Tibial nerve (tissue), 4 donors: Measurements from ENCODE around the gene NMNAT1. TPM values are rescaled to one million over a fixed set of nuclear protein-coding genes. Genes with fewer than 3 reads are reported as not detected.
"Not testable (repeated sequence)": the region's sequence is repeated elsewhere in the genome, so short reads cannot be mapped to it uniquely, and the experiment has no call there.

Experiments used
- DNase-seq, 2 donors: peaks; one replicate each; pipeline ENCODE4 v3.0.0-alpha.2; 2019; ENCODE audit warnings: low spot score in 2 of 2
- H3K27ac ChIP-seq, 4 donors: fragments of 200-600 bp; sonication (generic) in 3 of 4; one replicate each; pipeline ENCODE4 v1.5.1; 2017 to 2019; ENCODE audit warnings: mild to moderate bottlenecking in 1 of 4
- H3K27me3 ChIP-seq, 2 donors: fragments of 200-600 bp; sonication (generic) in 1 of 2; one replicate each; pipeline versions ENCODE4 v1.5.1 to v1.6.0; 2017 to 2019
- H3K36me3 ChIP-seq, 3 donors: fragments of 200-600 bp; sonication (generic); one replicate each; pipeline ENCODE4 v1.5.1; 2018 to 2019
- H3K4me1 ChIP-seq, 4 donors: fragments of 200-600 bp; sonication (generic) in 3 of 4; one replicate each; pipeline ENCODE4 v1.5.1; 2017 to 2019
- H3K4me3 ChIP-seq, 4 donors: fragments of 200-600 bp; sonication (generic) in 3 of 4; one replicate each; pipeline ENCODE4 v1.5.1; 2017 to 2019; ENCODE audit warnings: mild to moderate bottlenecking in 1 of 4, moderate library complexity in 1 of 4
- H3K9me3 ChIP-seq, 4 donors: fragments of 200-600 bp; sonication (generic) in 3 of 4; one replicate each; pipeline ENCODE4 v1.5.1; 2017 to 2019
- EP300 ChIP-seq, 2 donors: sonication (generic); formaldehyde crosslinking; IDR thresholded peaks; one replicate each; pipeline ENCODE4 v1.6.1; 2017; ENCODE audit warnings: antibody characterized with exemption in 2 of 2, mild to moderate bottlenecking in 1 of 2
- POLR2A ChIP-seq, 2 donors: fragments of 450-650 bp; IDR thresholded peaks; one replicate each; pipeline ENCODE4 v1.6.1; 2017; ENCODE audit warnings: antibody characterized with exemption in 2 of 2, mild to moderate bottlenecking in 2 of 2, moderate library complexity in 2 of 2
- WGBS, 2 donors: methylation state at CpG; one replicate each; pipeline ENCODE4 v1.1.5; 2018; 5-methylcytosine and 5-hydroxymethylcytosine counted together
- total RNA-seq, 4 donors: library from RNA; depleted of rRNA; stranded (reverse); fragments of >200 nt; gene quantifications; one replicate each; pipeline ENCODE4 v1.1.0, GENCODE V29; 2016
- TF ChIP-seq, protein P1 (sequence below), 5 experiments: fragments of 200-600 bp in 3 of 5; fragments of 450-650 bp in 2 of 5; sonication (generic) in 3 of 5; IDR thresholded peaks; one replicate each; pipeline ENCODE4 v1.5.1; 2016 to 2019; ENCODE audit warnings: antibody characterized with exemption in 5 of 5, mild to moderate bottlenecking in 3 of 5, moderate library complexity in 2 of 5

Gene NMNAT1
- total RNA-seq, 4 donors from 2014 or later = 3.8 to 6.0 (median 4.6) TPM

DNA sequence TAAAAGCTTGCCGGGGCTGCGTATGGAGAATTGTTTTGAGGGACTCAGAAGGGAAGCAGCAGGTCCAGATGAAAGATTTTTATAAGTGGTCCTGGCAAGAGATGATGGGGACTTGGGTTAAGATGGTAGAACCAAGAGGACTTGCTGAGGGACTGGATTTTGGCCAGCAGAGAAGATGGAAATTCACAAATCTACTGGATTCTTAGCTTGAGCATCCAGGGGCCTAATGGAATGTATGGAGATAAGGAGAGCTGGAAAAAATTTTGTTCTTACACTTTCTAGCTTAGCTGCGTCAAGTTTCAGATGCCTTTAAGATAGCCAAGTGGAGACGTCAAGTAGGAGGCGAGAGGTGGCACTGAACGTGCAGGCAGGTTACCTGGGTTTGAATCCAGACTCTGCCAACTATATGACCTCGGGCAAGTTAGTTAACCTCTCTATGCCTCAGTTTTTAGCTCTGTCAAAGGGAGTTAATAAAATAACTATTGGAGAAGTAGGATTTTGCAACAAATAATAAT, 50.3 kb downstream of the NMNAT1 start:
- no peaks in the 10 kb centered on the region for H3K36me3 ChIP-seq
- H3K4me3 ChIP-seq = no peak overlapping the region
- H3K27ac ChIP-seq = peak overlapping the region in 1 of 4 donors; percentile 43
- TF ChIP-seq POLR2A (IDR thresholded peaks at IDR 0.05) = no peak
- no peak for TF ChIP-seq EP300 (IDR thresholded peaks at IDR 0.05)
- TF ChIP-seq, protein P1, sequence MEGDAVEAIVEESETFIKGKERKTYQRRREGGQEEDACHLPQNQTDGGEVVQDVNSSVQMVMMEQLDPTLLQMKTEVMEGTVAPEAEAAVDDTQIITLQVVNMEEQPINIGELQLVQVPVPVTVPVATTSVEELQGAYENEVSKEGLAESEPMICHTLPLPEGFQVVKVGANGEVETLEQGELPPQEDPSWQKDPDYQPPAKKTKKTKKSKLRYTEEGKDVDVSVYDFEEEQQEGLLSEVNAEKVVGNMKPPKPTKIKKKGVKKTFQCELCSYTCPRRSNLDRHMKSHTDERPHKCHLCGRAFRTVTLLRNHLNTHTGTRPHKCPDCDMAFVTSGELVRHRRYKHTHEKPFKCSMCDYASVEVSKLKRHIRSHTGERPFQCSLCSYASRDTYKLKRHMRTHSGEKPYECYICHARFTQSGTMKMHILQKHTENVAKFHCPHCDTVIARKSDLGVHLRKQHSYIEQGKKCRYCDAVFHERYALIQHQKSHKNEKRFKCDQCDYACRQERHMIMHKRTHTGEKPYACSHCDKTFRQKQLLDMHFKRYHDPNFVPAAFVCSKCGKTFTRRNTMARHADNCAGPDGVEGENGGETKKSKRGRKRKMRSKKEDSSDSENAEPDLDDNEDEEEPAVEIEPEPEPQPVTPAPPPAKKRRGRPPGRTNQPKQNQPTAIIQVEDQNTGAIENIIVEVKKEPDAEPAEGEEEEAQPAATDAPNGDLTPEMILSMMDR (IDR thresholded peaks at IDR 0.05) = no peak
- peaks cover 0 to 26% (median 7%) of the 10 kb centered on the region in 4 donors for H3K4me1 ChIP-seq
- no peak for DNase-seq
- H3K9me3 ChIP-seq = no peaks in the 10 kb centered on the region
- 83 to 85% methylated on average over 7 of the region's 7 CpGs for WGBS, 2 donors
- peaks cover 0 to 11% of the 10 kb centered on the region in 2 donors for H3K27me3 ChIP-seq

DNA sequence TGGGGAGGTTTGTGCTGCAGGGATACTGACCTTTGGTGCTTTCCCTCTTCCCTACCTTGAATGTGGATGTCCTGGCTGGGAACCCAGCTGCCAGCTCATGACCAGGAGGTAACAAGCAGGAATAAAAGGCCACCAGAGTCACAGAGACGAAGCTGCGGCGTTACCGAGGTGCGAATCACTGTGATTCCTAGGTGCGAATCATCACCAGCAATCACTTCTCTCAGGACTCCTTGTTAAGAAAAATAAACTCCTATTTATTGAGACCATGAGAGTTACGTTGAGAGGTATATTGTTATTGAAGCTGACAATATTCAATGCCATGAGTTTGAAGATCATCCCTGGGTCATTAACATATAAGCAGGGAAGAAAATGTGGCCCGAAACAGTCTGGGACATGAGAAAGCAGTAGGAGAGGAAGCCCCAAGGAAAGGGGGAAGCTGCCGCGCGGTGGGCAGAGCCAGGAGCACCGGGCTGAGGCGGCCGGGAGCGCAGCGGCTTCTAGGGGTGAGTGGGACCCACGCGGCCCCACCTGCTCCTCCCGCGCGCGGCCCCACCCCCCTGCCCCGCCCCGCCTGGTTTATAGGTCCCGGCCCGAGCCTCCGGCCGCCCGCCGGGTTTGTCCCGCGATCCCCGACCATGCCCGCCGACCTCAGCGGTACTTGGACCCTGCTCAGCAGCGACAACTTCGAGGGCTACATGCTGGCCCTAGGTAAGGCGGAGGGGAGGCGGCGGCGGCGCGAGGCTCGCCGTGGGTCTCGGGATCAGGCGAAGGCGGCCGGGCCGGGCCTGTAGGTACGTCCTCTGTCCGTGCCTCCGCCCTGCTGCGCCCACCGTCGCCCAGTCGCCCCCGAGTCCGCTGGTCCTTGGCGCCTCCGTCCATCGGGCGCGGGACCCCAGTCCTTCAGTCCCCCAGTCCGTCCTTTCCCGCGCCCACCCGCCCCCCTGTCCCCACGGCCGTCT, 53.6 kb downstream of the NMNAT1 start, which contains the start of gene RBP7:
Gene RBP7, plus strand, starts transcription at position 605 of the 959 bp plus-strand sequence. Its CDS starts 31 bp downstream, at position 636.
- WGBS, 2 donors = 13 to 36% methylated on average over 17 to 43 of the region's 71 CpGs
- H3K27me3 ChIP-seq = peaks cover 0 to 22% of the 10 kb centered on the region in 2 donors
- peaks cover 0 to 19% (median 7%) of the 10 kb centered on the region in 4 donors for H3K4me1 ChIP-seq
- H3K4me3 ChIP-seq = peak within 1 kb of the TSS; percentile 28 to 57 (median 42)
- no peak for TF ChIP-seq POLR2A (IDR thresholded peaks at IDR 0.05)
- TF ChIP-seq, protein P1 (IDR thresholded peaks at IDR 0.05) = no peak
- TF ChIP-seq EP300 (IDR thresholded peaks at IDR 0.05) = no peak
- H3K27ac ChIP-seq = peak within 1 kb of the TSS in 2 of 4 donors; percentile 17 to 45
- no peak for DNase-seq
- H3K9me3 ChIP-seq = no peaks in the 10 kb centered on the region
- no peaks in the 10 kb centered on the region for H3K36me3 ChIP-seq

DNA sequence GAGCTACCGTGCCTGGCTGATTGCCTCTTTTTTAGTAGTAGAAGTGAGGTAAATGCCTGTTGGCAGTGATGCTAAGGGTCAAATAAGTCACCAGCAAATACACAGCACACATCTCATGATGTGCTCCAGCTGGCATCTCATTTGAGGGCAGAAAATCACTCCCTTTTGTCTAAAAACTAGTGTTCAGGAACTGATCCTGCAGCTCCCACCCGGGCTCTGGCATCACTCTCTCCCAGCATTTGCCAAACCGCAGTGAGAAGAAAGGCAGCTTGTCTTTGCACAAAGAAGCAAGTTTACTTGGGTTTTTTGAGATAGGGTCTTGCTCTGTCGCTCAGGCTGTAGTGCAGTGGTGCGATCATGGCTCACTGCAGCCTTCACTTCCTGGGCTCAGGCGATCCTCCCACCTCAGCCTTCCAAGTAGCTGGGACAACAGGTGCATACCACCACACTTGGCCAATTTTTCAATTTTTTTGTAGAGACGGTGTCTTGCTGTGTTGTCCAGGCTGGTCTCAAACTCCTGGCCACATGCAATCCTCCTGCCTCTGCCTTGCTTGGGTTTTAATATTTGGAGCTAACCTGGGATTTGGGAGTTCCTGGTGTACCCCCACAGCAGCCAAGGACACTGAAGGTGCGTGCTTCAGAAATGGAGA, 57.9 kb downstream of the NMNAT1 start:
- peaks cover 0 to 16% (median 7%) of the 10 kb centered on the region in 4 donors for H3K4me1 ChIP-seq
- TF ChIP-seq POLR2A (IDR thresholded peaks at IDR 0.05) = no peak
- TF ChIP-seq EP300 (IDR thresholded peaks at IDR 0.05) = no peak
- TF ChIP-seq, protein P1 (IDR thresholded peaks at IDR 0.05) = no peak
- peaks cover 0 to 22% of the 10 kb centered on the region in 2 donors for H3K27me3 ChIP-seq
- DNase-seq = no peak
- WGBS, 2 donors = 51 to 66% methylated on average over 8 of the region's 8 CpGs
- H3K4me3 ChIP-seq = no peak overlapping the region
- H3K27ac ChIP-seq = no peak overlapping the region
- no peaks in the 10 kb centered on the region for H3K36me3 ChIP-seq
- no peaks in the 10 kb centered on the region for H3K9me3 ChIP-seq

DNA sequence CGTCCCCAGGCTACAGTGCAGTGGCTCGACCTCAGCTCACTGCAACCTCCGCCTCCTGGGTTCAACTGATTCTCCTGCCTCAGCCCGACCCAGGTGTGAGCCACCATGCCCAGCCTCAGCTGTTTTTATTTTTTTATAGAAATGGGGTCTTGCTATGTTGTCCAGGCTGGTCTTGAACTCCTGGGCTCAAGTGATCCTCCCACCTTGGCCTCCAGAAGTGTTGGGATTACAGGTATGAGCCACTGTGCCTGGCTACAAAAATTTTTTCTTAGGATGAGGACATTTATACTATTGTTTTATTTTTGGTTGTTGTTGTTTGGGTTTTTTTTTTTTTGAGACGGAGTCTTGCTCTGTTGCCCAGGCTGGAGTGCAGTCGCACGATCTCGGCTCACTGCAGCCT, 62.0 kb downstream of the NMNAT1 start:
- not testable (repeated sequence) for H3K4me3 ChIP-seq, H3K27me3 ChIP-seq, H3K4me1 ChIP-seq, H3K36me3 ChIP-seq, H3K27ac ChIP-seq, H3K9me3 ChIP-seq, DNase-seq
- 88 to 90% methylated on average over 8 of the region's 8 CpGs for WGBS, 2 donors

DNA sequence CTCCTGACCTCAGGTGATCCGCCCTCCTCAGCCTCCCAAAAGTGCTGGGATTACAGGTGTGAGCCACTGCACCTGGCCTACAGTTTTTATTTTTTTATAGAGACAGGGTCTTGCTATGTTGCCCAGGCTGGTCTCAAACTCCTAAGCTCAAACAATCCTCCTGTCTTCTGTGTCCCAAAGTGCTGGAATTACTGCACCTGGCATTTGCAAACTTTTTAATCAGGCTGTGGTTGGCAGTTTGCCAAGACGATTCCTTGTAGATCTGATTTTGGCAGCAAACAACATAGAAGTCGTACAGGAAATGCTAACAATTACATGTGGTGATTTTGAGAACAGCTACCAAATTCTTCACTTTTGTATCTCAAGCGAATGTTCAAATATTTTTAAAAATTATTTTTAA, 63.9 kb downstream of the NMNAT1 start:
- H3K27me3 ChIP-seq = no peaks in the 10 kb centered on the region
- H3K9me3 ChIP-seq = no peaks in the 10 kb centered on the region
- H3K4me3 ChIP-seq = no peak overlapping the region
- TF ChIP-seq POLR2A (IDR thresholded peaks at IDR 0.05) (no peak), EP300 (IDR thresholded peaks at IDR 0.05) (no peak)
- TF ChIP-seq, protein P1 (IDR thresholded peaks at IDR 0.05) = no peak
- H3K27ac ChIP-seq = no peak overlapping the region
- H3K36me3 ChIP-seq = no peaks in the 10 kb centered on the region
- no peaks in the 10 kb centered on the region for H3K4me1 ChIP-seq
- 43 to 53% methylated on average over 4 of the region's 4 CpGs for WGBS, 2 donors
- no peak for DNase-seq
